HFF-Myc (cell line): Measurements from ENCODE around the gene LARP4B.

ENCODE experiments used
- DNase-seq: peaks from one replicate; pipeline ENCODE4 v3.0.0-alpha.2; 2011; ENCODE audit warnings: low read depth; ENCODE audit errors: extremely low read depth
- H3K4me3 ChIP-seq: replicated peaks from 2 replicates; pipeline ENCODE4 v1.5.1; 2011; ENCODE audit warnings: low read depth, mild to moderate bottlenecking, control low read depth, low read length
- CTCF ChIP-seq: IDR thresholded peaks from 2 replicates; pipeline ENCODE4 v1.5.1; 2012; ENCODE audit warnings: mild to moderate bottlenecking, low read depth, low read length, control low read depth; ENCODE audit errors: missing control alignments

Gene LARP4B

GRCh38 chr10:767794-768193 lies 163.7 kb downstream of the LARP4B start:
- TF ChIP-seq CTCF, result no peak
- H3K4me3 ChIP-seq, result no peak overlapping the region
- no peak for DNase-seq

GRCh38 chr10:767211-767610 lies 164.3 kb downstream of the LARP4B start:
- no peak for DNase-seq

GRCh38 chr10:761376-761775 lies 170.1 kb downstream of the LARP4B start:
- no peak for DNase-seq
- no peak overlapping the region for H3K4me3 ChIP-seq
- no peak for TF ChIP-seq CTCF

More at GRCh38 chr10:767211-767610, 164.3 kb downstream of the LARP4B start:
- TF ChIP-seq CTCF, result no peak
- H3K4me3 ChIP-seq, result no peak overlapping the region

- H3K4me3 ChIP-seq, result no peak overlapping the region
- no peak for TF ChIP-seq CTCF
- DNase-seq, result no peak
Observed at GRCh38 chr10:760622-761021, 170.9 kb downstream of the LARP4B start.

GRCh38 chr10:759898-760477 lies 171.5 kb downstream of the LARP4B start:
- no peak for DNase-seq
- no peak for TF ChIP-seq CTCF
- H3K4me3 ChIP-seq, result no peak overlapping the region
